ENCODE data around the gene CLTB.

DNA sequence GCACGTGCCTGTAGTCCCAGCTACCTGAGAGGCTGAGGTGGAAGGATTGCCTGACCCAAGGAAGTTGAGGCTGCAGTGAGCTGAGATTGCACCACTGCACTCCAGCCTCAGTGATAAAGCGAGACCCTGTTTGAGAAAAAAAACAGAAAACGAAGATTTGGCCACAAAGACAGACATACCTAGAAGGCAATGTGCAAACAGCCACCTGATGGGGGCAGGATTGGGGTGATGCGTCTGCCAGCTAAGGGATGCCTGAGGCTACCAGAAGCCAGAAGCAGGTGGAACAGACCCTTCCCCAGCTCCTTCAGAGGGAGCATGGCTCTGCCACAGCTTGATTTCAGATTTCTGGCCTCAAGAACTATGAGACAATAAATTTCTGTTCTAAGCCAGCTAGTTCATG, 24.9 kb downstream of the CLTB start:
- TF ChIP-seq ZNF577 (CRISPR knock-in tag; IDR thresholded peaks at IDR 0.05; ENCODE audit: borderline replicate concordance, low read depth) (no peak), POLR2A (IDR thresholded peaks at IDR 0.05; ENCODE audit: insufficient read depth in 1 of 2, low read depth in 2 of 2, low read length in 2 of 2) (no peak), NFIC (IDR thresholded peaks at IDR 0.05; ENCODE audit: low read length) (no peak), GABPB1 (CRISPR knock-in tag; IDR thresholded peaks at IDR 0.05) (no peak), SMARCE1 (IDR thresholded peaks at IDR 0.05; ENCODE audit: borderline replicate concordance) (no peak), SP2 (CRISPR knock-in tag; IDR thresholded peaks at IDR 0.05) (no peak), ZNF737 (CRISPR knock-in tag; IDR thresholded peaks at IDR 0.05; ENCODE audit: borderline replicate concordance) (no peak), SETDB1 (CRISPR knock-in tag; IDR thresholded peaks at IDR 0.05; ENCODE audit: borderline replicate concordance) (no peak), KDM3A (CRISPR knock-in tag; IDR thresholded peaks at IDR 0.05; ENCODE audit: low read depth) (no peak)

Data from HepG2 (cell line).